ENCODE results near the gene APBA3.

APBA3 gene

GRCh38 chr19:3725640-3726310 lies 35.7 kb downstream of the APBA3 start:
- Histone ChIP-seq H3K4me1 (ENCODE audit: low read length) (peaks cover 8% of the 10 kb centered on the region; the same call in 1 of the 2 replicates), H3K4me3 (ENCODE audit: low read length) (no peak overlapping the region), H3K27ac (ENCODE audit: low read length) (no peak overlapping the region), H3K9ac (ENCODE audit: low read length) (no peak overlapping the region), H3K9me2 (replicated peaks; ENCODE audit: insufficient read depth, low read length) (no peaks in the 10 kb centered on the region), H4K20me1 (ENCODE audit: insufficient read depth, low read length) (no peaks in the 10 kb centered on the region), H3F3A (ENCODE audit: insufficient read depth, low read length) (no peaks in the 10 kb centered on the region; the same call in 1 of the 2 replicates), H3K27me3 (replicated peaks; ENCODE audit: insufficient read depth, low read length) (peaks cover 38% of the 10 kb centered on the region), H3K9me3 (replicated peaks; ENCODE audit: insufficient read depth, low read length) (no peaks in the 10 kb centered on the region), H3K79me2 (ENCODE audit: low read length) (no peaks in the 10 kb centered on the region), H2AFZ (ENCODE audit: low read length) (peak overlapping the region; percentile 18), H3K4me2 (ENCODE audit: low read depth, low read length) (peak overlapping the region; percentile 33; the same call in 1 of the 2 replicates), H3K36me3 (replicated peaks; ENCODE audit: insufficient read depth, low read length) (no peaks in the 10 kb centered on the region)
- TF ChIP-seq CTCF (IDR thresholded peaks at IDR 0.05; ENCODE audit: low read length) (no peak), EZH2phosphoT487 (IDR thresholded peaks at IDR 0.05; ENCODE audit: low read length) (no peak), EZH2 (optimal IDR thresholded peaks at IDR 0.05; ENCODE audit: low read depth, low read length) (no peak)
- peak; percentile 70 for DNase-seq

- H3K4me1 ChIP-seq (ENCODE audit: low read length) = peaks cover 8% of the 10 kb centered on the region; the same call in 1 of the 2 replicates
- H3K9ac ChIP-seq (ENCODE audit: low read length) = no peak overlapping the region
- H3K36me3 ChIP-seq (replicated peaks; ENCODE audit: insufficient read depth, low read length) = no peaks in the 10 kb centered on the region
- DNase-seq = no peak
- H3K9me3 ChIP-seq (replicated peaks; ENCODE audit: insufficient read depth, low read length) = no peaks in the 10 kb centered on the region
- H3K79me2 ChIP-seq (ENCODE audit: low read length) = no peaks in the 10 kb centered on the region
- no peaks in the 10 kb centered on the region; the same call in 1 of the 2 replicates for H3F3A ChIP-seq (ENCODE audit: insufficient read depth, low read length)
- no peak for TF ChIP-seq EZH2phosphoT487 (IDR thresholded peaks at IDR 0.05; ENCODE audit: low read length)
- TF ChIP-seq CTCF (IDR thresholded peaks at IDR 0.05; ENCODE audit: low read length) = no peak
- no peak for TF ChIP-seq EZH2 (optimal IDR thresholded peaks at IDR 0.05; ENCODE audit: low read depth, low read length)
- no peaks in the 10 kb centered on the region for H4K20me1 ChIP-seq (ENCODE audit: insufficient read depth, low read length)
- no peak overlapping the region for H2AFZ ChIP-seq (ENCODE audit: low read length)
- no peaks in the 10 kb centered on the region for H3K9me2 ChIP-seq (replicated peaks; ENCODE audit: insufficient read depth, low read length)
- peaks cover 38% of the 10 kb centered on the region for H3K27me3 ChIP-seq (replicated peaks; ENCODE audit: insufficient read depth, low read length)
- no peak overlapping the region for H3K4me3 ChIP-seq (ENCODE audit: low read length)
- H3K4me2 ChIP-seq (ENCODE audit: low read depth, low read length) = no peak overlapping the region
- no peak overlapping the region for H3K27ac ChIP-seq (ENCODE audit: low read length)
Measured at GRCh38 chr19:3725121-3725520, 36.4 kb downstream of the APBA3 start.

GRCh38 chr19:3723883-3724282 lies 37.6 kb downstream of the APBA3 start:
- Histone ChIP-seq H3K36me3 (replicated peaks; ENCODE audit: insufficient read depth, low read length) (no peaks in the 10 kb centered on the region), H3K4me3 (ENCODE audit: low read length) (no peak overlapping the region), H3K79me2 (ENCODE audit: low read length) (no peaks in the 10 kb centered on the region), H3K9me2 (replicated peaks; ENCODE audit: insufficient read depth, low read length) (no peaks in the 10 kb centered on the region), H3K9ac (ENCODE audit: low read length) (no peak overlapping the region), H3K27me3 (replicated peaks; ENCODE audit: insufficient read depth, low read length) (peaks cover 39% of the 10 kb centered on the region), H3K4me2 (ENCODE audit: low read depth, low read length) (no peak overlapping the region), H4K20me1 (ENCODE audit: insufficient read depth, low read length) (no peaks in the 10 kb centered on the region), H3K9me3 (replicated peaks; ENCODE audit: insufficient read depth, low read length) (no peaks in the 10 kb centered on the region), H2AFZ (ENCODE audit: low read length) (no peak overlapping the region), H3F3A (ENCODE audit: insufficient read depth, low read length) (no peaks in the 10 kb centered on the region; the same call in 1 of the 2 replicates), H3K27ac (ENCODE audit: low read length) (no peak overlapping the region), H3K4me1 (ENCODE audit: low read length) (peaks cover 8% of the 10 kb centered on the region; the same call in 1 of the 2 replicates)
- no peak for TF ChIP-seq CTCF (IDR thresholded peaks at IDR 0.05; ENCODE audit: low read length)
- DNase-seq = no peak

Measured in MM.1S (cell line).